ENCODE measurements around the gene ZNF397.

The ZNF397 gene

GRCh38 chr18:35247412-35248249 is 6.8 kb downstream of the ZNF397 start:
- DNase-seq: no peak

DNA sequence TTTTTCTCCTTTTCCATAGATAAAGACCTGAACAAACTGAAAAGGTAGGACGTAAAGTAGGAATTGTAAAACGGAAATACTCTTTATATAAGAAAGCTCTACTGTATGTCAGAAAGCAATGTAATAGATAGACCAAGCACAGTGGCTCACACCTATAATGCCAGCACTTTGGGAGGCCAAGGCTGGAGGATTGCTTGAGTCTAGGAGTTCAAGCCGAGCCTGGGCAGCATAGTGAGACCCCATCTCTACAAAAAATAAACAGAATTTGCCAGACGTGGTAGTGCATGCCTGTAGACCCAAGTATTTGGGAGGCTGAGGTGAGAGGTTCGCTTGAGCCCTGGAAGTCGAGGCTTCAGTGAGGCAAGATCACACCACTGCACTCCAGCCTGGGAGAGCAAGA is 7.6 kb downstream of the ZNF397 start:
- DNase-seq: no peak

DNA sequence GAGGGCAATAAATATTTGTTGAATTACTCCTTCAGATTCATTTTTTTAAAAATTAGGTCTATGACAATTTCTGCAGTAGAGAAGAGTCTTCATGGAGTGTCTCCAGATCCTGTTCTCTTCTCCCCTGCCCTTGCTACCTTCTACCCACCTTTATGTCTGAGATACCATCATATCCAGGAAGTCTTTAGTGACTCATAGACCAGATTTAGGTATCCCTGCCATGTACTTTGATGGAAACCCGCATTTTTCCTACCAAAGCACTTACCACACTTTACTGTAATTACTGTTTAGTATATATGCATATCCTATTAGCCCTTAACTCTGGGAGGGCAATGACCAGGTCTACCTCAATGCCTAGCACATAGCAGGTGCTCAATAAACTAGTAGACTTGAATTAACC is 11.6 kb downstream of the ZNF397 start:
- DNase-seq: no peak

GRCh38 chr18:35253655-35254287 is 12.9 kb downstream of the ZNF397 start:
- no peak for DNase-seq

GRCh38 chr18:35256947-35257346 is 16.1 kb downstream of the ZNF397 start:
- no peak for DNase-seq

- no peak for DNase-seq
These were observed 23.6 kb downstream of the ZNF397 start for GRCh38 chr18:35264409-35264808.

- DNase-seq: peak; percentile 80
These were observed 26.4 kb downstream of the ZNF397 start for GRCh38 chr18:35267161-35267651.

GRCh38 chr18:35267809-35268208 is 27.0 kb downstream of the ZNF397 start:
- no peak for DNase-seq

DNA sequence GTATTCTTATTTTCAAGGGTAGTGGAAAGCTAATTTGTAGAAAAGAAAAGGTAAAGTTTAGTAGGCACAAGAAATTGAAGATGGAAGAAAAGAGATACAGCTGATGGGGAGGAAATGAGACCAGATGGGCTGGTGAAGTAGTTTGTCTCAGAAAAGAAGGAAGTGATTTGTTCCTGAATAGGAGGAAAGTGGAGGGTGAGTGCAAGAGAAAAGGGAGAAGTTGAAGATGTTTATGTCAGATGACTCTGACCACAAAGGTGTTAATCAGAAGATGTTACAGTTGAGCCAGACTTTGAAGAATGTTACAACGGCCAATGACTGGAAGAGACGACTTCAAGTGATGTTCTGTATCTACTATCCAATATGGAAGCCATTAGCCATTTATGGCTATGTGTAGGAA is 28.0 kb downstream of the ZNF397 start:
- no peak for DNase-seq

- DNase-seq: no peak
These were observed 30.8 kb downstream of the ZNF397 start for GRCh38 chr18:35271656-35272055.

DNA sequence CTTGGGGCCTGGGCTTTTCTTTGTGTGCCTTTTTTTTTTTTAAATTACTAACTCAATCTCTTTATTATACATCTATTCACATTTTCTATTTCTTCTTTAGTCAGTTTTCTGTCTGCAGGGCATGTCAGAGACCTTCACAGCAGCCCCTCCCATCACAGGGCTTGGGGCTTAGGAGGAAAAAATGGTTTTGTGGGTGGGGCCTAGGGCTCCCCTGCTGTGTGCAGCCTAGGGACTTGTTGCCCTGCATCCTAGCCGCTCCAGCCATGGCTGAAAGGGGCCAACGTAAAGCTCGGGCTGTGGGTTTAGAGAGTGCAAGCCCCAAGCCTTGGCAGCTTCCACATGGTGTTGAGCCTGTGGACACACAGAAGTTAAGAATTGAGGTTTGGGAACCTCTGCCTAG is 35.4 kb downstream of the ZNF397 start:
- DNase-seq: no peak

- no peak for DNase-seq
These were observed 36.8 kb downstream of the ZNF397 start for GRCh38 chr18:35277633-35278032.

- DNase-seq: no peak
These were observed 37.3 kb downstream of the ZNF397 start for GRCh38 chr18:35278085-35278484.

GRCh38 chr18:35278969-35279368 is 38.1 kb downstream of the ZNF397 start:
- DNase-seq: no peak

GRCh38 chr18:35282353-35282752 is 41.5 kb downstream of the ZNF397 start:
- no peak for DNase-seq

GRCh38 chr18:35283923-35284794 is 43.3 kb downstream of the ZNF397 start:
- no peak for DNase-seq

DNA sequence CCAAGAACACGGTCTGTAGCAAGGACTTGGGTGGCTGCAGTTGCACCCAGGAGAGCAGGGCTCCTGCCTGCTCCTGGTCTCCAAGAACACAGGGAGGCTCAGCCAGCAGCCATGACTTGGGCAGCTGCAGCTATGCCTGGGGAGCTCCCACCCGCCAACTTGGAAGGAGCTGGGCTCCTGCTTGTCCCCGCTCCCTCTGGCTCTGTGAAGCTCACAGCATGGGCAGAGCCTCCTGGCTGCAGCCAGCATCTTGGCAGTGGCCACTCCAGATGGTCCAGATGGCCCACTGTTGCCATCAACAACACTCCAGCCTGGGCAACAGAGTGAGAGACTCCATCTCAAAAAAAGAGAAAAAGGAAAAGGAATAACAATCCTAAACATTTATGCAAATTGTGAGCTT is 44.0 kb downstream of the ZNF397 start:
- DNase-seq: no peak

- DNase-seq: no peak
These were observed 48.5 kb downstream of the ZNF397 start for GRCh38 chr18:35289293-35289692.

- DNase-seq: no peak
These were observed 48.9 kb downstream of the ZNF397 start for GRCh38 chr18:35289727-35290093.

DNA sequence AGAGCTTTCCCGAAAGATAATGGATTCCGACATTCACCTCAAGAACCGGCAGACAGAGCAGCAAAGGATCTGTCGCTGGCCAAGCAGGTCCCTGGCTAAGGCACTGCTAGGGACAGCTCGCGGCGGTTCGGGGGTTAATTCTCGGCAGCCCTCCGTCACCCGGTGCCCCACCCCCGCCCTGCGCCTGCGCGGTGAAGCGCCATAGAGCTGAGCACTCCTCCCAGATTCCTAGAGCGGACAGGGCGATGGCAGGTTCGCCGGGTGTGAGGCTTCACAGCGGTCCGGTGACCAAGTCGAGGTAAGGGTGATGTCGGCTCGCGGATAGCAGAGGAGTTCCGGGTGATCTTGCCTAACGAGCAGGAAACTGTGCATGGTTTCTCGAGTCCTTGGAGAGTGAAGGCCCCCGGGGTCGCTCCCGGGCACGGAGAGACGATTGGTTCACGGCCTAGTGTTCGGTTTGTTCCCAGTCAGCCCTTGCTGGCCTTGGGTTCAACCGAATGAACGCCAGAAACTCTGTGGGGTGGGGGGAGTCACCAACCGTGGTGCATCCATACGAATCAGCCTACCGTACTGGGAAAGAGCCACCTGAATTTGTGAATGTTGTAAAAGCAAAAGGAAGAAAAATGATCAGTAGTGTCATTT is 49.4 kb downstream of the ZNF397 start, which contains the start of gene ZSCAN30:
TSS of gene ZSCAN30 (minus strand) at position 136 of the 642 bp plus-strand sequence. CDS start 25,877 bp downstream, outside the sequence.
- DNase-seq: peak; percentile 98

DNA sequence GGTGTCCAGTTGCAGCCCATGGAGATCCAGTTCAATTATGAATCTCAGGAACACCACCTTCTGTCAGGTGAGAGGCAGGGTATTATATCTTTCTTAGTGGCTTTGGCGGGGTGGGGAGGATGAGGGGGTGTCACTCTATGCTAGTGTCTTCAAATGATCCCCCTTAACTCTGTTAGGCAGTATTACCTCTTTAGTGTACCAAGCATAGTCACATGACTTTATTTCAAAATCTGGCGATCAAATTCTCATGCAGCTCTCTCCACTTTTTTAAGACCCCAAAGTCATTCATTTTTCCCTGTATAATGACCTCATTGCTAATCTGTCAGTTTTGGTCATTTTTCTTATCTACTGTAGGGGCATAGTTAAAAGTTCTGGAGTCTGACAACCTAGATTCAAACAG is 50.3 kb downstream of the ZNF397 start:
- no peak for DNase-seq

DNA sequence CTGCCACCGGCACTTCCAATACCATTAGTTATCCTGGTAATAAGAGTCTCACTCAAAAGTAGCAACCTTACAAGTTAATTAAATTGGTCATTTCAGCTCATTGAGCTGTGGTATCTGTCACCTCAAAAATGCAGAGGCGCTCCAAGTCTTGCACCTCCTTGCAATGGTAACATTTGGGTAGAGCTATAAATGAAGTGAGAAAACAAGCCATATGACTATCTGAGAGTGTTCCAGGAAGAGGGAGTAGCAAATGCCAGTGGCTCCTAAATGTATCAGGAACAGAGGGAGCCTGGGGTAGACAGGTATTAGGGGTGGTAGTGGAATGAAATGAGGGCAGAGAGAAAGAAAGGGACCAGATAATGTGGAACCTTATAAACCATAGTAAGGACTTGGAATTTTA is 55.2 kb downstream of the ZNF397 start:
- no peak for DNase-seq

DNA sequence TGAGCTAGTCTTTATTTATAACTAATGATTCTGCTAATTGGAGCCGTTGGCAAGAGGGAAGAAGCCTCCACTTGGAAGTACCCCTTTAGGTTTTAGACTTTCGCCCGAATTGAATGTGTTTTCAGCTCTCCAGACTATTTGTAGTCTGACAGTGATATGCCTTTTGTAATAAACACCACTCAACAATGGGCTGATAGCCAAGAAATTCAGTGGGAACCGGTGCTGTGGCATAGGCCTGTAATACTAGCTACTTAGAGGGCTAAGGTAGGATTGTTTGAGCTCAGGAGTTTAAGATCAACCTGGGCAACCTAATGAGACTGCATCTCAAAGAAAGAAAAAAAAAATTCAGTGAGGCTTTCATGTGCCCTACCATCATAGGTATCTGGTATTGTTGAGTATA is 62.8 kb downstream of the ZNF397 start:
- DNase-seq: no peak
